HG03342 (cell line): Measurements from ENCODE around the gene MADD.

Experiments
- ATAC-seq: cut with Tn5 transposase; IDR thresholded peaks from one replicate; pipeline ENCODE4 v1.9.1; 2021; ENCODE audit warnings: mild to moderate bottlenecking, moderate library complexity; ENCODE audit not compliant: unreplicated experiment

Gene MADD

DNA sequence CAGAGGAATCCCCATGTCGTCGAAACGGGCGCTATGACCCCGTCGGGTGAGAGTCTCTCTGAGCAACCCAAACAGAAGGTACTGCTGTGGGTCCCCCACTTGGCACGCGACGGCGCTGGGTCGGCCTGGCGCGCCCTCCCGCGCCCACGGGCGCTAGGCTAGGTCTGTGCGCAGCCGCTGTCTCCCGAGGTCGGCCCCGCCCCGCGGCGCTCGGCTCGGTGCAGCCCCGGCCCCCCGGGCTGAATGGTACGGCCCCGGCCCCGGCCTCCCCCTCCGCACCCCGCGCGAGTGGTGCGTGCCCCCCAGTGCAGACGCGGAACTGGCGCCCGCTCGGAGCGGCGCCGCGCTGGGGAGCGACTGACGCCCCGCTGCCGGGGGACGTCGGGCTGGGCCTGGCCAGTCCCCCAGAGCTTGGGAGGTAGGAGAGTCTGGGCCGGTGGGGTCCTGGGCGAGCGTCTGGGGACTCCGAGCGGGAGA, at the start of gene MADD:
MADD (plus strand) TSS at position 305 of the 477 bp plus-strand sequence.
- ATAC-seq, result peak; percentile 63

DNA sequence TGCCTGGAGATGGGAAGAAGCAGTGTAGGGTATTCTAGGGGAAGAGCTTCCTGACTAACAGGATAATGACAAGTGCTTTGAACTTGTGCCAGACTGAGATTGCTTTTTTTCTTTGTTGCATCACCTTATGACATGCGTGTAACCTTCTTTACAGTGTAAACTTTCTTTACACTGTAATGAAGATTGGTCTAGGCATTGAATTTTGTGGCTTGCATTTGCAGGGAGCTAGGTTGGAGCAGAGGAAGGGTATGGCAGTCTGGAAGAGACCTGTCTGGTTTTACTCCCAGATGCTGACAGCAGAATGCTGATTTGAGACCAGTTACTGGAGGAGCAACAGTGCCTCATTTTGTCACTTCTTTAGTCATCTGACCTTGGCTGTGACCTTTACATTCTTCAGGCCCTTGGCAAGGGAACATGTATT, 49.5 kb upstream of the MADD start:
- no peak for ATAC-seq

DNA sequence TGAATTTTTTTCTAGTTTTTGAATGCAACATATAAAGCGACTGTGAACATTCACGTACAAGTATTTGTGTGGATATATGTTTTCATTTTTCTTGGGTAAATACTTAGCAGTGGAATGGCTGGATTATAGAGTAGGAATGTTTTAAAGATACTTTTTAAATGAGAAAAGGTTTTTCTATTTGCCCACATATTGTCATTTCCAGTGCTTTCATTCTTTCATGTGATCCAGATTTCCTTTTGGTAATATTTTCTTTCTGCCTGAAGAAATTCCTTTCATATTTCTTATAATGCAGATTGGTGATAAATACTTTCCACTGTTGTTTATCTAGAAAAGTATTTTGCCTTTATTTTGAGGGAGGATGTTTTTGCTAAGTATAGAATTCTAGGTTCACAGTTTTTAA, 47.2 kb upstream of the MADD start:
- ATAC-seq, result no peak

DNA sequence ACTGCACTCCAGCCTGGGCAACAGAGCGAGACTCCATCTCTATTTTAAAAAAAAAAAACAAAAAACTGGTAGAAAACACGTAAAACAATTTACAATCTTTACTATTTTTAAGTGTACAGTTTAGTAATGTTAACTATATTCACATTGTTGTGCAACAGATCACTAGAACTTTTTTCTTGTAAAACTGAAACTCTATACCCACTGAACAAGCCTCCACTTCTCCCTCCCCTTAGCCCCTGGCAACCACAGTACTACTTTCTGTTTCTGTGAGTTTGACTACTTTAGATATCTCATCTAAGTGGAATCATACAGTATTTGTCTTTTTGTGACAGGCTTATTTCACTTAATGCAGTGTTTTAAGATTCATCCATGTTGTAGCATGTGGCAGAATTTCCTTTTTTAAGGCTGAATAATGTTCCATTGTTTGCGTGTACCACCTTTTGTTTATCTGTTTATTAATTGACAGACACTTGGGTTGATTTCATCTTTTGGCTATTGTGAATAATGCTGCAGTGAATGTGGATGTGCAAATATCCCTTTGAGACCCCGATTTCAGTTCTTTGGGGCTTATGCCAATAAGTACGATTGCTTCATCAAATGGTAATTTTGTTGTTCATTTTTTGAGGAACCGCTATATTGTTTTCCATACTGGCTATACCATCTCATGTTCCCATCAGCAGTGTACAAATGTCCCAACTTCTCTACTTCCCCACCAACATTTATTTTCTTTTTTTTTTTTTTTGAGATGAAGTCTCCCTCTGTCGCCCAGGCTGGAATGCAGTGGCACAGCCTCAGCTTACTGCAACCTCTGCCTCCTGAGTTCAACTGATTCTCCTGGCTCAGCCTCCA, 44.2 kb upstream of the MADD start:
- peak; percentile 48 for ATAC-seq

DNA sequence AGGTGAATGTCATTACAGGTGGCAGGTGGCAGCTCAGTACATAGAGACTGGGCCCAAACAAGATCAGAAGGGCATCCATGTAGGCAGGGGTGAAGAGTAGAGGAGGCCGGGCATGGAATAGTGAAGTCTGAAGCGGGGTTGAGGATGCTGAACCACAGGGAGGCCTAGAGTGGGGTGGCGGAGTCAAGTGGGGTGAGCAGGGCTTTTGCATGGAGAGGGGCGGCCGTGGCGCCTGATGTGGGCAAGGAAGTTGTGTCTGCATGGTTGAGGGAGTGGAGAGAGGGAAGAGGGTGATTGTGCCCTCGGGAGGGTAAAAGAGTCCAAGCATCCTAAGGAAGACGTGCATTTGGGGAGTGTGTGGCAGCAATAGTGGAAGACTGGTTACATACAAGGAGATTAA, 40.8 kb upstream of the MADD start:
- no peak for ATAC-seq

DNA sequence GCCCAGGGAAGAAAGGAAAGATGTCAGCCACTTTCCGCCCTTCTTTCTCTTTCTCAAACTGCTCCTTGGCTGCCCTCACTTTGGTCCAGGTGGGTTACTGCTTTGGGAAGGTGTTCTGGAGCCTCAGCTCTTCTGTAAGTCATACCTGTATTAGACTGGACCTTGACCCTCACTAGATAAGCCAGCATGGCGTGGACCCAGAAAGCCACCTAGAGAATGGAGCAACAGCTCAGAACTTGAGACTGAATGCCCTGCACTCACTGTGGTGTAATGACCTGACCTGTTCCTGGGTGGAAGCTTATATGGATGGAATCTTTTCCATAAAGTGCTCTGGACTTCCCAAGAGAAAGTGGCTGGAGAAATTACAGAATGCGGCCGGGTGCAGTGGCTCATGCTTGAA, 36.9 kb upstream of the MADD start:
- ATAC-seq, result no peak

DNA sequence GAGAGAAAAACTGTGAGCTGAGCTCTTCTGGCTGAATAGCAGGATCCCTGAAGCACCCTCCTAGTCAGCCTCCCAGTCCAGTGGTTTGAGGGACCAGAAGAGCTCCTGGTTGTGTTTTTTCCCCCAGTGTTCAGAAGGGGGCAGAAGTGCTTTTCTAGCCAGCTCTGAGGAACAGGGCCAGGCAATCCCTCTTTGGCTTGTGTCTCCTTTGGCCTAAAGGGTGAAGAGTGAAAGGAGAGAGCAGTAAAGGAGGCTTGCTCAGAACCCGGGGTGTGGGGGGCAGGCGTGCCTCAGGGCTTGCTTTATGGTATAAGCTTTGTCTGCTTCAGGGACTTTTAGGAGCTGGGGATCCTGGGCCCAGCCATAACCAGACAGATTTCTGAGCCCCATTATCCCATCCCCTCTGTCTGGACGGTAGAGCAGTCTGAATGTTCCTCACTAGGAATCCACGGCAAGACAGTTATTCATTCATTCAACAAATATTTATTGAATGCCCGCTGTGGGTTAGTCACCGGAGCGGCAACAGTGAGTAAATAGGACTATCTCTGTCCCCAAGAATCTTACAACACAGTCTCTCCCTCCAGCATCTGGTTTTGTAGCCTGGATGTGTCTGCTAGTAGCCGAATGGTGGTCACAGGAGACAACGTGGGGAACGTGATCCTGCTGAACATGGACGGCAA, 35.8 kb upstream of the MADD start:
- ATAC-seq, result no peak

DNA sequence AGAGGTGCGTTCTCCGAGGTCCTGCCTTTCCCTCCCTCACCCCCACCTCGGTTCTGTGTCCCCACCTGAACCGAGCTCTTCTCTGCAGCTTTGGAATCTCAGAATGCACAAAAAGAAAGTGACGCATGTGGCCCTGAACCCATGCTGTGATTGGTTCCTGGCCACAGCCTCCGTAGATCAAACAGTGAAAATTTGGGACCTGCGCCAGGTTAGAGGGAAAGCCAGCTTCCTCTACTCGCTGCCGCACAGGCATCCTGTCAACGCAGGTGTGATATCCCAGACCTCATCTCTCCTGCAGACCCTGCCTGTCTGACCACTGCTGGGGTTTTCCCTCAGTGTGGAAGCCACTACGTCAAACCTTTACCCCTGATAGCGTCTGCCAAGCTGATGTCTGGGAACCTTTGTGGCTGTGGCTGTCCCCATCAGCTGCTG, 35.2 kb upstream of the MADD start:
- ATAC-seq, result no peak

DNA sequence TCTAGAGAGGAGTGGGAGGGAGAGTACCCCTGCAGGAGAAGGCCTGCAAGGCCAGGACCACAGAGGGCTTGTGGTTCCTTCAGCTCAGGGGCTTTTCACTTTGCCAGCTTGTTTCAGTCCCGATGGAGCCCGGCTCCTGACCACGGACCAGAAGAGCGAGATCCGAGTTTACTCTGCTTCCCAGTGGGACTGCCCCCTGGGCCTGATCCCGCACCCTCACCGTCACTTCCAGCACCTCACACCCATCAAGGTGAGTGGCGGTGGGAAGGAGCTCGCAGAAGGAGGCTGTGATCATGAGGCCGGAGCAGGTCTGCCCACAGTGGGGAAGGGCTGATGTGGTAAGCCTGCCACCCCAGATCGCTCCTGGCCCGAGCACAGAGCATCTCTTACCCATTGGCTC, 34.8 kb upstream of the MADD start:
- no peak for ATAC-seq

DNA sequence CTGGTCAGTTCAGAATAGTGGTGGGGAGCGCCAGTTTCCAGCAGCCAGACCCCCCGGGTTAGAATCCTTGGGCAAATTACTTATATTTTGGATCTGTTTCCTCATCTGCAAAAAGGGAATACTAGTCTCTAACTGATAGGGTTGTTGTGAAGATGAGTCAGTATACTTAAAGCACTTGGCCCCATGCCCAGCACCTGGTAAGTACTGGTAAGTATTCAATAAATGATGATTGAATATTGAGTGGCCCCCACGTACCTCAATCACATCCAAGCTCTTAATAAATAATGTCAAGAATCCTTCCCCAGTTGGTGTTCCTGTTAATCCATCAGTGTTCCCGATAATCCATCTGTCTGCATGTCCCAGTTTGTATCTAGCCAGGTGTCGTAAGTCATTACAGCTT, 33.5 kb upstream of the MADD start:
- no peak for ATAC-seq

DNA sequence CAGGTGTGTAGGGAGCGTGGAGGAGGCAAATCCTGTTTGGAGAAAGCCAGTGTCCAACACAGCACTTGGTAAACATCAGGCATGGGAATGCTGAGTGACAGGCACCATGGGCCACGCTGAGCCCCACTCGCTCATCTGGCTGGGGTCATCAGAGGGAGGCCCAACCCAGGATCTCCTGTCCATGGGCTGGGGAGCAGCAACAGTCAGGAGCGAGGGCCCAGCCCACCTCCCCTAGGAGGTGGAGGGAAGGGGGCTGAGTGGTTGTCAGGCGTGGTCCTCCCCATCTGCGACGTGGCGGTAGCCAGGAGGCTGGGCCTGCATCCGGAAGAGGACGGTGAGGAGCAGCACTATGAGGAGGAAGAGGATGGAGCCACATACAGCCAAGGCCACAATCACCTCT, 30.1 kb upstream of the MADD start:
- no peak for ATAC-seq

DNA sequence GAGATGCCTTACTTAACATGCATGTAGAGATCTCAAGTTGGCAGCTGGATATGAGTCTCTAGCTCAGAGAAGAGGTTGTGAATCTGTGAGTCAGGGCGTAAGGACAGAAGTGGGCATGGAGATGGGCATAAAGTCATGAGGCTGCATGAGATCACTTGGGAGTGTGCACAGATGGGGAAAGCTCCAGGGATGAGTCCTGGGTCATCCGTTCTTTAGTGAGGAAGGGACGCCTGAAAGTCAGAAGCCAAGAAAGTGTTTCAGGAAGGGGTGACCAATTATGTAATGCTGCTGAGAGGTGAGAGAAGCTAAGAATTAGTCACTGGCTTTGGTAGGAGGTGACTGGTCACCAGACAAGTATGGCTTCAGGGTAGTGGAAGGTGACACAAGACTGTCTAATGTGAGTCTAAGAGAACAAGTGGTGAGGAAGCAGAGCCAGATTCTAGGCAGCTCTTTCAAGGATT, 28.1 kb upstream of the MADD start:
- ATAC-seq, result no peak

DNA sequence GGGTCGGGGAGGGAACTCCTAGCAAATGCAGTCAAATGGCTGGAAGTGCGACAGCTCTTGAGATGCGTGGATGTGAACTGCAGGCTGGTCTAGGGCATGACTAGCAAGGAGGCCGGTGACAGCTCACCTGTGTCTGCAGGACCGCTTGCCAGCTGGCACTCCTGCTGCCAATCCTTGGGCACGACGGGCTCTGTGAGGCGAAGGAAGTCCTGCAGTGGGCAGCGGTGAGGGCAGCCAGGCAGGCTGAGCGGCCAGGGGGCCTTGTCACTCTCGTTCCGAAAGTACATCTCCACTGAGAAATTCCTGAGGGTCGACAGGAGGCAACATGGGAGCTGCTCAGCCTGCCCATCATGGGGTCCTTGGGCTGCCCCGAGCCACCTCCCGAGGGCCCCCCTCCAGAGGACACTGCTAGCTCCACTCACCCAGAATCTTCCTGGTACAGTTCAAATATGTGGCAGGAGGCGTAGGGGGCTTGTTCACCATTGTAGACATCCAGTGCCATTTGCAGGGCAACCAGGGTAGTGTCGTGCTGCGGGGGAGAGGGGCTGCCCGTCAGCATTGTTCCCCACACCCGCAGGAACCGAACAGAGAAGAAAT, 27.2 kb upstream of the MADD start:
- no peak for ATAC-seq

DNA sequence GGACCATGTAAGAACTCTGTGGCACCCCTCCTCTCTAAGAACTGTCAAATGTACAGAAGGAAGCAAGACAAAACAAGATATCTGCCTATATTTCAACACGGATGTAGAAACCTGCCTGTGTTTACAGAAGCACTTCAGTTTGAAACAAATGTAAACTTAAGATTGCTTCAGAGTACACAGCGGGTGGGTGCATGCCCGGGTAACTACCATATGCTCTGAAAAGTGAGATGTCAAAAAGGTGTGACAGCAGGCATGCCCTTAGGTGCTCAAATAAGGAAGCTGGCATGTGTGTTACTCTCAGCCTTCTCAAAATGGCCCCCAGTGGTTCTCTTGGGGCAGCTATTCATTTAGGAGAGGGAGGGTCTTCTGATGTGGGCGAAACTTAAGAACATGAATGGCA, 26.5 kb upstream of the MADD start:
- no peak for ATAC-seq

DNA sequence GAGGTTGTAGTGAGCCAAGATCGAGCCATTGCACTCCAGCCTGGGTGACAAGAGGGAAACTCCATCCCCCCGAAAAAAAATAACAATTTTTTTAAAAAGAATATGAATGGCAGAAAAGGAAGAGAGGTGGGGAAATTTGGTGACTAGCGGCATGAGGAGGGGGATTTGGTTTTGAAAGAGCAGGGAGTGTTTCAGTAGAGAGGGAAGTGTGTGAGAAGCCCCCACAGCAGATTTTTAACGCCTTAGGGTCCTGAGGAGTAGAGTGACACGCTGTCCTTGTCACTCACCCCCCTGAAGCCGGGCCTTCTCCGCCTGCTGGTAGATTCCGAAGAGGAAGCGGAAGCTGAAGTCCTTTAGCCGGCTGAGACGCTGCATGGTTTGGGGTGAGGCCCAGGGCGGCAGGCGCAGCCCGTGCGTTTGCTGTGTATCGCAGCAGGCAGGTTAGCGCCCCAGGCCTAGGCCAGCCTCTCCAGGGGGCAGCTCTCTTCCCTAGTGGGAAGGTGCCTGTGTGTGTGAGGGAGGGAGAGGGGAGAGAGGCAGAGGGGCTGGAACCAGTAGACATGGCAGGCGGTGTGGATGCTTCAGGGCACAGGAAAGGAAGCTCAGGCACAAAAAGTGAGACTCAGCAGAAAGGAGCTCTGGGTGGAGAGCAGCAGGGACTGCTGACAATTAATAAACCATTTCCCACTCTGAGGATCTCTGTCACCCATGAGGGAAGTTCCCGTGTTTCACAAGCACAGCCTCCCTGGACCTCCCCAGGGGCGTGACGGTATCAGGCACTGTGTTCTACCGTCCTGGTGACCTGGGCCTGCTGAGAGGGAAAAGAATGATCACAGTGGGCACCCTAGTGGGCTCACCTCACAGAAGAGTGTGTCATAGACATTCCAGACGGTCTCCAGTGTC, 25.2 kb upstream of the MADD start:
- no peak for ATAC-seq

DNA sequence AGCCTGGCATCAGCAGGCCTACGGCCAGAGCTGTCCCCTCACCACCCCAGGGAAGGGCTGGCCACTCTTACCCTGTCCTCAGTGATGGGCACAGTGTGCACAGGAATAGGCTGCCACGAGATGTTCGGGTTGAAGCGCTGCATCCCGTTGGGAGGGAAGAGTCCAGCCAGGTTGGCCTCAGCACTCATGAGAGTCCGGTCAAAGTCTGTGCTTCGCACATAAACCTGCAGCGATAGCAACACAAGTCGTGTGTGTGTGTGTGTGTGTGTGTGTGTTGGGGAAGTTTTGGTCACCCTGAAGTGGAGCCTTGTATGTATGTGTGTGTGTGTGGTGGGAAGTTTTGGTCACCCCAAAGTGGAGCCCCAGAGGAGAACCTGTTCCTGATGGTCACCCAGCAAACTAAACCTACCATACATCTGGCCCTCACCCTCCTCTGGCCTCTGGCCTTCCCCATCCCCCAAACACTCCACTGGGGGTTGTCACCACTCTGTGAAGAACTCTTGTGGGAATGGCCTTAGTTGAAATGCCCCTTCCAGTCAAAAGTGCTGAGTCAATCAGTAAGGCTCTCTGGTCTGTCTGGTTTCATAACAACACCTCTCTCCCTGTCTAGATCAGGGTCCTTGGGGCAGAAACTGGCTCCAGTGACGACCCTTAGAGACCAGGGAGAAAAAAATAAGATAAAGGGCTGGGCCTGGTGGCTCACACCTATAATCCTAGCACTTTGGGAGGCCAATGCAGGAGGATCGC, 24.1 kb upstream of the MADD start:
- ATAC-seq, result no peak

DNA sequence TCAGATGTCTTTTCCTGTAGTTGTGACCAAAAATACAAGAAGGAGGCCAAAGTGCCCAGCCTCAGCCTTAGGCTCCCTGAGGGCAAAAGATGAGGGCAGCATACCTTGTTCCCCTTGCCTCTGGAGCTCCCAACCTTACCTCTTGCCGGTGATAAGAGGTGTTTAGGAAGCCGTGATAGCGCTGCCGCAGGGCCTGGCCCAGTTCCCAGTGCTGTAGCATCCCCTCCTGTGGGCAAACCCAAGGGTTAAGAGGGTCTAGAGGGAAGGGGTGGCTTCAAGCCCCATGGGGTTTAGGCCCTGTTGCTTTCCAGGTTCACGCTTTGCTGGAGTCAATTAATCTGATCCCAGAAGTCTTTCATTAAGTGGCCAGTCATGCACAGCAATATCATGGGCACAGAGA, 22.4 kb upstream of the MADD start:
- ATAC-seq, result no peak

DNA sequence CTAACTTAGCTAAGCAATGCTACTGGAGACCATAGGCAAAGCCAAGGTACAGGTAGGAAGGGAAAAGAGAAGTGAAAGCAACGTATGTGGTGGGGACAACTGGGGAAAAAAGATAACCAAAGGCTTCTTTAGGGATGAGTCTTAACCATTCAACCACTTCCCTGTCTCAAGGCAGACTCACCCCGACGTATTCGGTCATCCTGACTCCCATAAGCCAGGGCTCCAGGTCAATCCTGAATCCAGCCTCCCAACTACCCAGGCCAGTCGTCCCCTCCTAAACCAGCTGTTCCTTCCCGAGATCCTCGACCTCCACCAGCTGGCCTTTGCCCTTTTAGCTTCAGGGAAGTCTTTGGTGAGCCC, 21.6 kb upstream of the MADD start:
- ATAC-seq, result peak; percentile 25

DNA sequence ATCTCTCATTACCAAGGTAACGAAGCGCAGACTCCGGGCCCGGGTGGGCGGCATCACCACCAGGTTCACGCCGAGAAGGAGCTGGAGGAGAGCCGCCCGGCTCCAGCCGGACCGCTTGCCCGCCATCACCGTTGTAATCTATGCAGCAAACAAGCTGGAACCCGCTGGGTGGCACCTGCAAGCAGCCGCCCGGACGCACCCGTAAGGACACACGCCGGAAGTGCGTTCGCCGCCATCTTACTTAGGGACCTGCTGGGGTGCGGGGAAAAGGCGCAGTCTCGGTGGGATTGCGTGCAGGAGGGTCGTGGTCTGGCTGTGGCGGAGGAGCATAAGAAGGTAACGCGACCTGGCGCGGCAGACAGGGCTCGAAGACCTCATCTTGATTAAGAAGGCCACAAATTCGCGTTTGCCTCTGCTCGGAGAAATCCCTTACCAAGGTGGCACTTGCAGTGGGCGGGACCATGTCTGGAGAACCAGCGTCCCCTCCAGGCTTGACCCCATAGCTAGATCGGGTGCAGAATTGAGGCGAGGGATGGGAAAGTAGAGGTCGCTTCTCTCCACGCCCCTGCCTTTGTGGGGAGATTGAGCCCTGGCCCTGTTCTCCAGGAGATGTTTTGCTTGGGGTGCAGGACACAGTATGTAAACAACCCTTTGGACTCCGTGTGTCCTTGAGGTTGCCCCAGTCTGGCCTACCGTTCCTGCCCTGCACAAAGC, 21.1 kb upstream of the MADD start, which contains the start of gene ACP2:
ACP2 (minus strand) TSS at position 151 of the 714 bp plus-strand sequence; CDS start at position 126, 25 bp downstream.
- ATAC-seq, result peak; percentile 87
